Small intestine (tissue), 7 donors: ENCODE data around the gene PEX3. TPM values are rescaled to one million over a fixed set of nuclear protein-coding genes. Genes with fewer than 3 reads are reported as not detected.
A peak's percentile ranks its signal among the peaks of the same experiment; 100 is the strongest.

Experiments used
- DNase-seq, 2 donors: peaks; one replicate each; pipeline versions ENCODE4 v3.0.0 to v3.0.0-alpha.2; 2013
- FAIRE-seq: peaks from 2 replicates; lab custom pipeline; 2012; peaks lifted over from hg19 to GRCh38; lab: Jason Lieb, UNC
- H3K27ac ChIP-seq, 3 donors: one replicate each; pipeline ENCODE4 v1.5.1; 2013; ENCODE audit warnings: low read length in 2 of 3, mild to moderate bottlenecking in 2 of 3, control low read depth in 1 of 3, inconsistent platforms in 1 of 3, low read depth in 1 of 3, moderate library complexity in 1 of 3
- H3K27me3 ChIP-seq, 3 donors: one replicate each; pipeline ENCODE4 v1.6.1; 2013; ENCODE audit warnings: low read length in 3 of 3, inconsistent platforms in 1 of 3; ENCODE audit not compliant: control insufficient read depth in 3 of 3, insufficient read depth in 3 of 3
- H3K36me3 ChIP-seq, 3 donors: one replicate each; pipeline ENCODE4 v1.6.1; 2013; ENCODE audit warnings: low read length in 3 of 3, inconsistent platforms in 1 of 3, low read depth in 1 of 3, mild to moderate bottlenecking in 1 of 3, moderate library complexity in 1 of 3; ENCODE audit not compliant: control insufficient read depth in 3 of 3, insufficient read depth in 2 of 3
- H3K4me1 ChIP-seq, 3 donors: one replicate each; pipeline ENCODE4 v1.6.1; 2013; ENCODE audit warnings: low read length in 2 of 3, inconsistent platforms in 1 of 3, low read depth in 1 of 3, mild to moderate bottlenecking in 1 of 3, moderate library complexity in 1 of 3; ENCODE audit not compliant: control insufficient read depth in 3 of 3, insufficient read depth in 2 of 3
- H3K4me3 ChIP-seq, 3 donors: one replicate each; pipeline ENCODE4 v1.5.1; 2013; ENCODE audit warnings: low read length in 3 of 3, control low read depth in 1 of 3, inconsistent platforms in 1 of 3, low read depth in 1 of 3, mild to moderate bottlenecking in 1 of 3, moderate library complexity in 1 of 3
- H3K9me3 ChIP-seq, 2 donors: one replicate each; pipeline ENCODE4 v1.6.1; 2013; ENCODE audit warnings: low read depth in 1 of 2, low read length in 1 of 2; ENCODE audit not compliant: control insufficient read depth in 2 of 2, insufficient read depth in 1 of 2
- WGBS, 3 donors: extraction: QIAGEN DNeasy Blood & Tissue Kit; methylation state at CpG; one replicate each; pipeline ENCODE4 v1.1.7; 2013; 5-methylcytosine and 5-hydroxymethylcytosine counted together
- polyA plus RNA-seq, 4 donors: library from polyadenylated mRNA; stranded (reverse) in 3 of 4; unstranded in 1 of 4; fragments of 200-250 nt in 3 of 4; fragments of 120-200 nt in 1 of 4; gene quantifications; one replicate each; pipeline versions ENCODE4 v1.2.1 to v1.2.3, GENCODE V29; 2013
- donor health status: healthy with polysubstance abuse.
- donor health status: control.
- donor health status: control.
- donor health status: Bipolar disorder and iron deficiency.
- donor health status: healthy.

PEX3 gene
- polyA plus RNA-seq, 4 donors, result 6.2 to 25.2 (median 8.9) TPM

DNA sequence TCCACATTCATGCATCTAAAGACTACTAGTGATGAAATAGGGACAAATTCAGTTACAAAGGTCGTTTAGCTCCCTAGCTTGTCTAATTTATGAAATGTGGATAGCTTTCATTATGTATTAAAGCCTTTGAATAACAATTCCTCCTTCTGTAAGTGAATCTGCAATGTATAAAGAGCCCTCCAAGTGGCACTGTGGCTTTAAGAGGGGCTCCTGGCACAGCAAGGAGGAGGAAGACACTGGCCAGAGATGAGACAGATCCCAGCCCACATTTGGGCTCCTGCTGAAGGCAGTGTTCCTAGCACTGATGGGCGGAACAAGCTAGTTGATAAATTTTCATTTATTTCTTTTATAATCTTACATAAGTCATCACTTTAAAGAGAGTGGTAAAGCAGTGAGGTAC lies 78.5 kb downstream of the PEX3 start:
- H3K4me3 ChIP-seq, result no peak overlapping the region
- peaks cover 0 to 20% (median 2%) of the 10 kb centered on the region in 3 donors for H3K4me1 ChIP-seq
- FAIRE-seq, result no peak
- WGBS, 3 donors, result 54 to 66% (median 61%) methylated on average over 2 of the region's 2 CpGs
- no peaks in the 10 kb centered on the region for H3K9me3 ChIP-seq
- no peaks in the 10 kb centered on the region for H3K36me3 ChIP-seq
- no peak for DNase-seq
- H3K27me3 ChIP-seq, result no peaks in the 10 kb centered on the region
- no peak overlapping the region for H3K27ac ChIP-seq

GRCh38 chr6:143531720-143532499 lies 81.3 kb downstream of the PEX3 start:
- no peak overlapping the region for H3K4me3 ChIP-seq
- H3K27me3 ChIP-seq, result no peaks in the 10 kb centered on the region
- no peaks in the 10 kb centered on the region for H3K36me3 ChIP-seq
- H3K27ac ChIP-seq, result peak overlapping the region in 1 of 3 donors; percentile 57
- FAIRE-seq, result no peak
- H3K9me3 ChIP-seq, result no peaks in the 10 kb centered on the region
- WGBS, 3 donors, result 44 to 56% (median 51%) methylated on average over 5 of the region's 5 CpGs
- peaks cover 0 to 28% (median 2%) of the 10 kb centered on the region in 3 donors for H3K4me1 ChIP-seq
- peak; percentile 69 to 71 for DNase-seq

DNA sequence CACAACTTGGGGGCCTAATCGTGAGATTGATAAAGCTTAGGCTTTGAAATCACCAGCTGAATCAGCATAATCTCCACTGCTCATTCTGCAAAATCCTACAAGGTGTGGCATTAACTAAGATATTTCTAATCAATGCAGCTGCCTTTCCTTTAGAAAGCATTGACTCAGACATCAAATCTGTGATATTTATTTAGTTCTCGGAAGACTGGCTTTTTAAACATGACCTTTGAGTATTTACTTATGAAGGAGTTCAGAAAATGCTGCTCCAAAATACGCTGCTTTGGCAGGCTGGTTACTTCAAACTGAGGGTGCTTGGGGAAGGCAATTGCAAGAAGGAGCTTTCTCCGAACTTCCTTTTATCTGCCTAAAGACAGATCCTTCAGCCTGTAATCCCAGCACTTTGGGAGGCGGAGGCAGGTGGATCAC lies 84.6 kb downstream of the PEX3 start:
- H3K4me1 ChIP-seq, result peaks cover 2 to 41% (median 4%) of the 10 kb centered on the region in 3 donors
- H3K27ac ChIP-seq, result peak overlapping the region in 1 of 3 donors; percentile 90
- no peaks in the 10 kb centered on the region for H3K9me3 ChIP-seq
- FAIRE-seq (no peak), DNase-seq (peak; percentile 52 to 63)
- H3K27me3 ChIP-seq, result no peaks in the 10 kb centered on the region
- no peaks in the 10 kb centered on the region for H3K36me3 ChIP-seq
- 30 to 66% (median 40%) methylated on average over 5 of the region's 5 CpGs for WGBS, 3 donors
- no peak overlapping the region for H3K4me3 ChIP-seq

DNA sequence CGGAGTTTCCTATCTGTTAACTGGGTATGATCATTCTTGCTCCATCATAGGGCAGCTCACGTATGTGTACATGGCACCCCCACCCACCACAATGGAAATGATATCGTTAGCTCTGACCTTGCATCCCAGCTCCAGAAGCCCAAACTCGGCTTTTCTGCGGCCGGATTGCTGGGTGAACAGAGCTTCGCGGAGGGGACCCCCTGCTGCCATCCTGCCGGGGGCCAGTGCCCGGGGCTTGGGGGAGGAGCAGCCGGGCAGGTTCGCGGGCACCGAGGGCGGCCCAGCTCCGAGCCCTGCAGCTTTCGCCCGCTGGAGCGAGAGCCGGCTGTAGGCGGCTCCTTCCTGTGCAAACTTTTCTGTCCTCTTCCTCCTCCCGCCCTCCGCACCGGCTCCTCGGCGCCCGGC lies 85.9 kb downstream of the PEX3 start:
- H3K4me3 ChIP-seq, result peak overlapping the region; percentile 50 to 84 (median 61)
- H3K27me3 ChIP-seq, result no peaks in the 10 kb centered on the region
- no peaks in the 10 kb centered on the region for H3K36me3 ChIP-seq
- DNase-seq, result peak; percentile 56 to 75
- no peaks in the 10 kb centered on the region for H3K9me3 ChIP-seq
- peaks cover 2 to 43% (median 6%) of the 10 kb centered on the region in 3 donors for H3K4me1 ChIP-seq
- peak overlapping the region; percentile 81 to 93 (median 90) for H3K27ac ChIP-seq
- no peak for FAIRE-seq
- WGBS, 3 donors, result 1 to 3% (median 2%) methylated on average over 20 to 27 of the region's 27 CpGs

GRCh38 chr6:143536866-143537691 lies 86.5 kb downstream of the PEX3 start:
- FAIRE-seq, result no peak
- Histone ChIP-seq H3K9me3 (no peaks in the 10 kb centered on the region), H3K27me3 (no peaks in the 10 kb centered on the region), H3K27ac (peak overlapping the region; percentile 81 to 93 (median 90)), H3K36me3 (peaks cover 0 to 5% (median 0%) of the 10 kb centered on the region in 3 donors), H3K4me3 (peak overlapping the region; percentile 60 to 84 (median 61)), H3K4me1 (peaks cover 4 to 43% (median 6%) of the 10 kb centered on the region in 3 donors)
- DNase-seq, result peak; percentile 77 to 86
- 0 to 1% (median 1%) methylated on average over 46 to 103 of the region's 103 CpGs for WGBS, 3 donors

- FAIRE-seq (no peak), DNase-seq (no peak)
- Histone ChIP-seq H3K4me3 (peak overlapping the region in 1 of 3 donors; percentile 60), H3K27me3 (no peaks in the 10 kb centered on the region), H3K36me3 (peaks cover 0 to 6% (median 0%) of the 10 kb centered on the region in 3 donors), H3K9me3 (no peaks in the 10 kb centered on the region), H3K4me1 (peaks cover 4 to 49% (median 6%) of the 10 kb centered on the region in 3 donors), H3K27ac (peak overlapping the region in 1 of 3 donors; percentile 84)
- WGBS, 3 donors, result 82 to 91% (median 91%) methylated on average over 7 of the region's 7 CpGs
Observed at GRCh38 chr6:143538374-143538773, 87.8 kb downstream of the PEX3 start.

DNA sequence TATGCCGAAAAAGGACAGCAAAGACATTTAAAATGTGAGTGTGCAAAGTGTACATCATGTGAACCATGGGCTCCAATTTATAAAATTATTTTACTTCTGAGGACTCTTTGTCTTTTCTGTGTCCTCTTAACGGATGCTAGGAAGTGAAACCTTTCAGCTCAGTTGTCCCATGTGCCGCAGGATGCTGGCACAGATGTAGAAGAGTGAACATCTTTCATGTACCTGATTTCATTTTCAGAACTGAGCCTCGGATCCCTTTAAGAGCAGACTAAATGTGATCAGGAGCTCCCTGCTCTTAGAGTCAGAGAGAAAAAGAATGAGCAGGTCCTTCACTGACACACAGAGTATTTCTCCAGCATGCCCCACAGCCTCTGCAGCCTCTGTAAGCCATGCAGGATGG lies 88.5 kb downstream of the PEX3 start:
- H3K4me1 ChIP-seq, result peaks cover 6 to 55% (median 7%) of the 10 kb centered on the region in 3 donors
- no peak for DNase-seq
- no peak for FAIRE-seq
- H3K27me3 ChIP-seq, result no peaks in the 10 kb centered on the region
- H3K36me3 ChIP-seq, result peaks cover 0 to 6% (median 0%) of the 10 kb centered on the region in 3 donors
- H3K4me3 ChIP-seq, result no peak overlapping the region
- peak overlapping the region in 1 of 3 donors; percentile 84 for H3K27ac ChIP-seq
- H3K9me3 ChIP-seq, result no peaks in the 10 kb centered on the region
- 74 to 89% (median 82%) methylated on average over 4 of the region's 4 CpGs for WGBS, 3 donors

- 68 to 77% (median 75%) methylated on average over 7 of the region's 7 CpGs for WGBS, 3 donors
- peak in 1 of 2 donors; percentile 49 for DNase-seq
- H3K27ac ChIP-seq, result peak overlapping the region in 1 of 3 donors; percentile 84
Observed at GRCh38 chr6:143539734-143540133, 89.1 kb downstream of the PEX3 start.

More at GRCh38 chr6:143539734-143540133, 89.1 kb downstream of the PEX3 start:
- Histone ChIP-seq H3K9me3 (no peaks in the 10 kb centered on the region), H3K4me1 (peaks cover 6 to 55% (median 7%) of the 10 kb centered on the region in 3 donors), H3K36me3 (peaks cover 0 to 6% (median 0%) of the 10 kb centered on the region in 3 donors), H3K27me3 (no peaks in the 10 kb centered on the region), H3K4me3 (no peak overlapping the region)
- no peak for FAIRE-seq
